Measurements from ENCODE around the gene WNT7A. TPM values are rescaled to one million over a fixed set of nuclear protein-coding genes. Genes with fewer than 3 reads are reported as not detected.
"Not testable (repeated sequence)": the region's sequence is repeated elsewhere in the genome, so short reads cannot be mapped to it uniquely, and the experiment has no call there.

Gene WNT7A
- total and polyA plus RNA-seq, 4 experiments from 2014 or later: 8.3 to 19.3 (median 13.5) TPM

GRCh38 chr3:13861461-13861860 lies 18.4 kb downstream of the WNT7A start:
- peaks cover 0 to 2% (median 0%) of the 10 kb centered on the region in 8 donors for H3K9me3 Mint-ChIP-seq
- ChIA-PET CTCF (ENCODE audit: partially characterized antibody) (interaction anchor here (1.2 to 2.8 kb wide), 3 partner anchors 19 to 204 kb away, joined by 3 to 17 read pairs (median 15); partner anchors contain the start of gene WNT7A), POLR2A (ENCODE audit: partially characterized antibody) (interaction anchor here (1.4 to 2.7 kb wide), 4 partner anchors 9 to 203 kb away, joined by 3 to 11 read pairs (median 4); partner anchors contain the start of gene WNT7A)
- no peak overlapping the region for H3K4me3 Mint-ChIP-seq
- Histone ChIP-seq H3K4me1 (ENCODE audit: insufficient read depth, low read length) (peaks cover 36% of the 10 kb centered on the region), H3K4me3 (ENCODE audit: low read length in 2 of 2) (no peak overlapping the region), H3K27me3 (ENCODE audit: insufficient read depth, low read length) (no peaks in the 10 kb centered on the region), H3K27ac (ENCODE audit: low read depth, low read length) (no peak overlapping the region), H3K9me3 (ENCODE audit: control insufficient read depth in 1 of 2, low read length in 2 of 2) (no peaks in the 10 kb centered on the region), H3K36me3 (ENCODE audit: insufficient read depth, low read length) (no peaks in the 10 kb centered on the region)
- peaks cover 24 to 60% (median 36%) of the 10 kb centered on the region in 4 donors for H3K4me1 Mint-ChIP-seq
- intact Hi-C loops (cut with micrococcal nuclease): no loop called here
- H3K36me3 Mint-ChIP-seq: peaks cover 8 to 31% of the 10 kb centered on the region in 2 donors
- H3K27ac Mint-ChIP-seq: peak overlapping the region in 4 of 7 donors; percentile 23 to 83 (median 42)
- no peak for DNase-seq
- H3K27me3 Mint-ChIP-seq: no peaks in the 10 kb centered on the region

GRCh38 chr3:13860001-13860400 lies 19.9 kb downstream of the WNT7A start:
- Histone ChIP-seq H3K27me3 (ENCODE audit: insufficient read depth, low read length) (no peaks in the 10 kb centered on the region), H3K4me3 (ENCODE audit: low read length in 2 of 2) (no peak overlapping the region), H3K9me3 (ENCODE audit: control insufficient read depth in 1 of 2, low read length in 2 of 2) (no peaks in the 10 kb centered on the region), H3K27ac (ENCODE audit: low read depth, low read length) (no peak overlapping the region), H3K36me3 (ENCODE audit: insufficient read depth, low read length) (no peaks in the 10 kb centered on the region), H3K4me1 (ENCODE audit: insufficient read depth, low read length) (peaks cover 22% of the 10 kb centered on the region)
- intact Hi-C loops (cut with micrococcal nuclease): no loop called here
- Mint-ChIP-seq H3K9me3 (peaks cover 0 to 5% (median 0%) of the 10 kb centered on the region in 8 donors), H3K4me1 (peaks cover 11 to 55% (median 22%) of the 10 kb centered on the region in 4 donors), H3K27me3 (no peaks in the 10 kb centered on the region), H3K4me3 (no peak overlapping the region), H3K27ac (peak overlapping the region in 1 of 7 donors; percentile 25), H3K36me3 (peaks cover 12 to 31% of the 10 kb centered on the region in 2 donors)
- POLR2A ChIA-PET (ENCODE audit: partially characterized antibody): interaction anchor here (1.2 kb wide), 1 partner anchor 21 kb away, joined by 3 read pairs; no protein-coding TSS in a partner anchor
- no peak for DNase-seq
- CTCF ChIA-PET (ENCODE audit: partially characterized antibody): interaction anchor here (1.3 kb wide), 1 partner anchor 202 kb away, joined by 4 read pairs; no protein-coding TSS in a partner anchor

GRCh38 chr3:13858768-13859520 lies 20.9 kb downstream of the WNT7A start:
- H3K27me3 ChIP-seq (ENCODE audit: insufficient read depth, low read length): no peaks in the 10 kb centered on the region
- no peaks in the 10 kb centered on the region for H3K36me3 ChIP-seq (ENCODE audit: insufficient read depth, low read length)
- POLR2A ChIA-PET (ENCODE audit: partially characterized antibody): no interaction called here
- no peak for DNase-seq
- CTCF ChIA-PET (ENCODE audit: partially characterized antibody): interaction anchor here (1.3 to 2.8 kb wide), 3 partner anchors 21 to 201 kb away, joined by 4 to 11 read pairs (median 9); partner anchors contain the start of gene WNT7A
- no peak overlapping the region for H3K4me3 ChIP-seq (ENCODE audit: low read length in 2 of 2)
- Mint-ChIP-seq H3K36me3 (peaks cover 13 to 23% of the 10 kb centered on the region in 2 donors), H3K4me3 (no peak overlapping the region), H3K27ac (peak overlapping the region in 2 of 7 donors; percentile 32 to 66), H3K27me3 (no peaks in the 10 kb centered on the region), H3K9me3 (peaks cover 0 to 5% (median 0%) of the 10 kb centered on the region in 8 donors), H3K4me1 (peaks cover 8 to 55% (median 16%) of the 10 kb centered on the region in 4 donors)
- no peaks in the 10 kb centered on the region for H3K9me3 ChIP-seq (ENCODE audit: control insufficient read depth in 1 of 2, low read length in 2 of 2)
- peaks cover 12% of the 10 kb centered on the region for H3K4me1 ChIP-seq (ENCODE audit: insufficient read depth, low read length)
- intact Hi-C loops (cut with micrococcal nuclease): no loop called here
- H3K27ac ChIP-seq (ENCODE audit: low read depth, low read length): no peak overlapping the region

GRCh38 chr3:13857702-13858380 lies 22.0 kb downstream of the WNT7A start:
- peaks cover 19 to 20% of the 10 kb centered on the region in 2 donors for H3K36me3 Mint-ChIP-seq
- Histone ChIP-seq H3K9me3 (ENCODE audit: control insufficient read depth in 1 of 2, low read length in 2 of 2) (no peaks in the 10 kb centered on the region), H3K4me1 (ENCODE audit: insufficient read depth, low read length) (peaks cover 12% of the 10 kb centered on the region), H3K36me3 (ENCODE audit: insufficient read depth, low read length) (no peaks in the 10 kb centered on the region), H3K4me3 (ENCODE audit: low read length in 2 of 2) (no peak overlapping the region), H3K27me3 (ENCODE audit: insufficient read depth, low read length) (no peaks in the 10 kb centered on the region), H3K27ac (ENCODE audit: low read depth, low read length) (no peak overlapping the region)
- peak overlapping the region in 3 of 7 donors; percentile 48 to 79 (median 79) for H3K27ac Mint-ChIP-seq
- peaks cover 0 to 2% (median 0%) of the 10 kb centered on the region in 8 donors for H3K9me3 Mint-ChIP-seq
- no peaks in the 10 kb centered on the region for H3K27me3 Mint-ChIP-seq
- H3K4me1 Mint-ChIP-seq: peaks cover 8 to 55% (median 17%) of the 10 kb centered on the region in 4 donors
- CTCF ChIA-PET (ENCODE audit: partially characterized antibody): interaction anchor here (2.5 to 2.8 kb wide), 2 partner anchors 22 to 28 kb away, joined by 9 to 11 read pairs; partner anchors contain the start of gene WNT7A
- H3K4me3 Mint-ChIP-seq: no peak overlapping the region
- no peak for DNase-seq
- intact Hi-C loops (cut with micrococcal nuclease): no loop called here
- POLR2A ChIA-PET (ENCODE audit: partially characterized antibody): interaction anchor here (0.7 to 2.5 kb wide), 2 partner anchors 8 to 12 kb away, joined by 3 to 15 read pairs; no protein-coding TSS in a partner anchor

GRCh38 chr3:13856628-13857027 lies 23.2 kb downstream of the WNT7A start:
- H3K27me3 Mint-ChIP-seq; H3K4me3 Mint-ChIP-seq; H3K9me3 Mint-ChIP-seq; H3K9me3 ChIP-seq (ENCODE audit: control insufficient read depth in 1 of 2, low read length in 2 of 2); H3K4me3 ChIP-seq (ENCODE audit: low read length in 2 of 2); intact Hi-C loops (cut with micrococcal nuclease); DNase-seq; H3K27me3 ChIP-seq (ENCODE audit: insufficient read depth, low read length); H3K27ac ChIP-seq (ENCODE audit: low read depth, low read length); H3K36me3 ChIP-seq (ENCODE audit: insufficient read depth, low read length): not testable (repeated sequence)
- ChIA-PET CTCF (ENCODE audit: partially characterized antibody) (interaction anchor here (1.2 to 2.8 kb wide), 3 partner anchors 9 to 29 kb away, joined by 3 to 11 read pairs (median 9); partner anchors contain the start of gene WNT7A), POLR2A (ENCODE audit: partially characterized antibody) (interaction anchor here (2.5 kb wide), 1 partner anchor 9 kb away, joined by 15 read pairs; no protein-coding TSS in a partner anchor)
- H3K36me3 Mint-ChIP-seq: peaks cover 22 to 24% of the 10 kb centered on the region in 2 donors
- peak overlapping the region in 4 of 7 donors; percentile 35 to 68 (median 60) for H3K27ac Mint-ChIP-seq
- H3K4me1 ChIP-seq (ENCODE audit: insufficient read depth, low read length): peaks cover 18% of the 10 kb centered on the region
- peaks cover 8 to 56% (median 18%) of the 10 kb centered on the region in 4 donors for H3K4me1 Mint-ChIP-seq

GRCh38 chr3:13856006-13856405 lies 23.9 kb downstream of the WNT7A start:
- H3K4me3 ChIP-seq (ENCODE audit: low read length in 2 of 2): no peak overlapping the region

More at GRCh38 chr3:13856006-13856405, 23.9 kb downstream of the WNT7A start:
- Mint-ChIP-seq H3K27ac (no peak overlapping the region), H3K4me3 (no peak overlapping the region), H3K9me3 (peaks cover 0 to 4% (median 0%) of the 10 kb centered on the region in 8 donors), H3K36me3 (peaks cover 24 to 30% of the 10 kb centered on the region in 2 donors), H3K27me3 (no peaks in the 10 kb centered on the region), H3K4me1 (peaks cover 13 to 58% (median 25%) of the 10 kb centered on the region in 4 donors)
- intact Hi-C loops (cut with micrococcal nuclease): no loop called here
- Histone ChIP-seq H3K27ac (ENCODE audit: low read depth, low read length) (no peak overlapping the region), H3K36me3 (ENCODE audit: insufficient read depth, low read length) (no peaks in the 10 kb centered on the region), H3K4me1 (ENCODE audit: insufficient read depth, low read length) (peaks cover 18% of the 10 kb centered on the region), H3K9me3 (ENCODE audit: control insufficient read depth in 1 of 2, low read length in 2 of 2) (no peaks in the 10 kb centered on the region), H3K27me3 (ENCODE audit: insufficient read depth, low read length) (no peaks in the 10 kb centered on the region)
- POLR2A ChIA-PET (ENCODE audit: partially characterized antibody): interaction anchor here (2.5 kb wide), 1 partner anchor 10 kb away, joined by 15 read pairs; no protein-coding TSS in a partner anchor
- DNase-seq: no peak
- CTCF ChIA-PET (ENCODE audit: partially characterized antibody): interaction anchor here (1.2 to 2.3 kb wide), 2 partner anchors 10 to 24 kb away, joined by 3 to 10 read pairs; partner anchors contain the start of gene WNT7A
